HepG2 (cell line): ENCODE measurements around the gene TGIF1. TPM values are rescaled to one million over a fixed set of nuclear protein-coding genes. Genes with fewer than 3 reads are reported as not detected.

Experiments
- ATAC-seq: fragments of 200-7000 bp; cut with Tn5 transposase; 3 replicates; pipeline ENCODE4 v1.9.1; 2020; ENCODE audit warnings: mild to moderate bottlenecking, moderate library complexity
- BruUV-seq: library from RNA; stranded (reverse); fragments of 400-500 nt; replicated peaks from 2 replicates; lab custom pipeline; 2021; lab: Mats Ljungman, UMichigan
- CTCF ChIA-PET: fragments of 300-600 bp; formaldehyde crosslinking; extraction: SDS; loops from one replicate; lab custom pipeline; 2021; ENCODE audit warnings: low total read pairs, inconsistent platforms, low intra/inter-chr PET ratio; lab: Yijun Ruan, JAX
- POLR2A ChIA-PET: fragments of 350-600 bp; sonication (Branson Sonifier 250); formaldehyde crosslinking; loops from one replicate; lab custom pipeline; 2020; ENCODE audit warnings: antibody characterized with exemption, inconsistent platforms; lab: Yijun Ruan, JAX
- DNase-seq: peaks from one replicate; pipeline ENCODE4 v3.0.0-alpha.2; 2015; ENCODE audit warnings: low spot score
- FAIRE-seq: peaks from 3 replicates; lab custom pipeline; 2011; peaks lifted over from hg19 to GRCh38; lab: Jason Lieb, UNC
- H2AFZ ChIP-seq: one replicate; pipeline ENCODE4 v1.6.1; 2011; ENCODE audit warnings: low read length, inconsistent platforms
- H3K27ac ChIP-seq: fragments of 300-600 bp; 3 replicates; pipeline ENCODE4 v1.8.0; 2011; ENCODE audit warnings: mixed run types, mild to moderate bottlenecking, mixed read lengths, low read length, inconsistent platforms; ENCODE audit not compliant: insufficient read depth; ENCODE audit errors: extremely low read length
- H3K27me3 ChIP-seq, 2 experiments: fragments of 200-600 bp in 1 of 2; 2 replicates in 1 of 2; 3 replicates in 1 of 2; pipeline versions ENCODE4 v1.6.0 to v1.8.0; 2011; ENCODE audit warnings: low read length in 2 of 2, mild to moderate bottlenecking in 2 of 2, moderate library complexity in 2 of 2, inconsistent platforms in 1 of 2; ENCODE audit not compliant: insufficient read depth in 2 of 2, control insufficient read depth in 1 of 2
- H3K36me3 ChIP-seq, 2 experiments: fragments of 200-600 bp in 1 of 2; replicated peaks in 1 of 2; 2 replicates in 1 of 2; 3 replicates in 1 of 2; pipeline versions ENCODE4 v1.5.1 to v1.8.0; 2011; ENCODE audit warnings: low read length in 2 of 2, inconsistent platforms in 1 of 2; ENCODE audit not compliant: insufficient read depth in 2 of 2, control insufficient read depth in 1 of 2
- H3K4me1 ChIP-seq: 2 replicates; pipeline ENCODE4 v1.5.1; 2012; ENCODE audit warnings: low read length, inconsistent platforms; ENCODE audit not compliant: insufficient read depth
- H3K4me2 ChIP-seq: 2 replicates; pipeline ENCODE4 v1.6.0; 2011; ENCODE audit warnings: low read depth, low read length, inconsistent platforms
- H3K4me3 ChIP-seq, 3 experiments: fragments of 200-600 bp in 1 of 3; sonication (generic), shearing (Covaris generic) in 1 of 3; replicated peaks in 1 of 3; 2 replicates each; pipeline ENCODE4 v1.5.1; 2011 to 2016; ENCODE audit warnings: low read length in 3 of 3, inconsistent platforms in 2 of 3, low read depth in 2 of 3, mild to moderate bottlenecking in 2 of 3, control low read depth in 1 of 3, mixed read lengths in 1 of 3; ENCODE audit not compliant: insufficient read depth in 1 of 3
- H3K79me2 ChIP-seq: one replicate; pipeline ENCODE4 v1.6.1; 2011; ENCODE audit warnings: low read length, inconsistent platforms; ENCODE audit not compliant: insufficient read depth
- H3K9ac ChIP-seq: 2 replicates; pipeline ENCODE4 v1.6.0; 2011; ENCODE audit warnings: mild to moderate bottlenecking, low read depth, low read length, inconsistent platforms; ENCODE audit not compliant: insufficient read depth
- H3K9me3 ChIP-seq: 2 replicates; pipeline ENCODE4 v1.5.1; 2012; ENCODE audit warnings: mild to moderate bottlenecking, low read length
- H4K20me1 ChIP-seq: 2 replicates; pipeline ENCODE4 v1.6.0; 2011; ENCODE audit warnings: inconsistent platforms, mild to moderate bottlenecking, low read length, moderate library complexity; ENCODE audit not compliant: insufficient read depth
- ARHGAP35 ChIP-seq: sonication (generic); formaldehyde crosslinking; IDR thresholded peaks from 2 replicates; pipeline ENCODE4 v1.9.0; 2022; ENCODE audit warnings: mild to moderate bottlenecking, inconsistent platforms, moderate library complexity, missing genetic modification reagents, borderline replicate concordance
- BCL6 ChIP-seq: IDR thresholded peaks from 2 replicates; pipeline ENCODE4 v1.6.1; 2016; ENCODE audit warnings: missing genetic modification reagents, missing compliant biosample characterization
- E2F1 ChIP-seq: sonication (generic); formaldehyde crosslinking; IDR thresholded peaks from 2 replicates; pipeline ENCODE4 v1.5.0; 2020; ENCODE audit warnings: missing genetic modification reagents
- JUNB ChIP-seq: sonication (generic); formaldehyde crosslinking; IDR thresholded peaks from 2 replicates; pipeline ENCODE4 v1.8.0; 2022; ENCODE audit warnings: missing genetic modification reagents, mild to moderate bottlenecking, borderline replicate concordance
- RELA ChIP-seq: sonication (generic); formaldehyde crosslinking; IDR thresholded peaks from 2 replicates; pipeline ENCODE4 v1.4.0; 2020; ENCODE audit warnings: missing genetic modification reagents
- RFX3 ChIP-seq: IDR thresholded peaks from 2 replicates; pipeline ENCODE4 v1.6.1; 2016; ENCODE audit warnings: missing biosample characterization, missing genetic modification reagents
- SIN3A ChIP-seq: IDR thresholded peaks from 2 replicates; pipeline ENCODE4 v1.6.1; 2011; ENCODE audit warnings: low read depth, mild to moderate bottlenecking, control low read depth, low read length, borderline replicate concordance
- SNRNP70 ChIP-seq: fragments of 200-400 bp; formaldehyde crosslinking; IDR thresholded peaks from 2 replicates; pipeline ENCODE4 v1.6.1; 2017; ENCODE audit warnings: mild to moderate bottlenecking, low read depth, low read length, moderate library complexity
- ZBTB46 ChIP-seq: sonication (generic); formaldehyde crosslinking; IDR thresholded peaks from 2 replicates; pipeline ENCODE4 v1.4.0; 2020; ENCODE audit warnings: mild to moderate bottlenecking, missing genetic modification reagents, borderline replicate concordance
- ZNF251 ChIP-seq: sonication (generic); formaldehyde crosslinking; IDR thresholded peaks from 2 replicates; pipeline ENCODE4 v1.9.0; 2021; ENCODE audit warnings: mild to moderate bottlenecking, missing genetic modification reagents
- ZNF407 ChIP-seq: sonication (generic); formaldehyde crosslinking; IDR thresholded peaks from one replicate; pipeline ENCODE4 v1.5.1; 2020; ENCODE audit warnings: mild to moderate bottlenecking, missing genetic modification reagents; ENCODE audit errors: not compliant biosample characterization
- WGBS: methylation state at CpG from one replicate; pipeline ENCODE4 v1.1.6; 2017; ENCODE audit warnings: low lambda C conversion rate; 5-methylcytosine and 5-hydroxymethylcytosine counted together
- in situ Hi-C: cut with HindIII; loops from 2 replicates; pipeline ENCODE4 v1.10.0; 2017; ENCODE audit warnings: low pct_unique_long_range_greater_than_20kb; ENCODE audit not compliant: extremely low pct_ligation_motif_present
- intact Hi-C: fragments of 100-400 bp; cut with micrococcal nuclease; formaldehyde crosslinking; loops from one replicate; pipeline ENCODE4 v1.10.0; 2022; ENCODE audit not compliant: unreplicated experiment
- polyA plus RNA-seq, 8 experiments: library from polyadenylated mRNA; depleted of rRNA in 3 of 8; stranded (reverse) in 7 of 8; unstranded in 1 of 8; fragments of >200 nt; fragmentation: Illumina TruSeq in 4 of 8; extraction: Trizol in 4 of 8; gene quantifications; 2 replicates each; pipeline versions ENCODE4 v1.2.1 to v1.2.3, GENCODE V29; 2011 to 2016; ENCODE audit warnings: low read depth in 4 of 8, missing spikeins in 1 of 8, mixed read lengths in 1 of 8; ENCODE audit not compliant: insufficient read depth in 1 of 8
- total RNA-seq, 5 experiments: library from RNA; depleted of rRNA; stranded (reverse); fragments of >200 nt; fragmentation: Illumina TruSeq; extraction: Trizol; gene quantifications; 2 replicates each; pipeline ENCODE4 v1.2.3, GENCODE V29; 2016; ENCODE audit warnings: low read depth in 1 of 5

TGIF1 gene
- total and polyA plus RNA-seq, 2 of the 13 experiments (the other 11 are each of a cell fraction or from before 2014, with no cell fraction given): 50.0 to 76.1 TPM

- H3K4me2 ChIP-seq: no peak overlapping the region
- no TSS peak for BruUV-seq
- POLR2A ChIA-PET: no interaction called here
- ATAC-seq (no peak), FAIRE-seq (no peak), DNase-seq (no peak)
- intact Hi-C loops: no loop called here
- H3K79me2 ChIP-seq: no peaks in the 10 kb centered on the region
- in situ Hi-C loops: loop anchor here (25.0 kb wide), 1 partner anchor 105 kb away; no protein-coding TSS in a partner anchor
- peaks cover 6% of the 10 kb centered on the region; the same call in 1 of the 2 replicates for H3K4me1 ChIP-seq
- H3K9ac ChIP-seq: no peak overlapping the region
- no peaks in the 10 kb centered on the region for H4K20me1 ChIP-seq
- CTCF ChIA-PET: no interaction called here
- H3K9me3 ChIP-seq: no peaks in the 10 kb centered on the region
- no peaks in the 10 kb centered on the region for H3K36me3 ChIP-seq
- H3K27ac ChIP-seq: no peak overlapping the region
- H3K27me3 ChIP-seq: peaks cover 0 to 15% of the 10 kb centered on the region in 2 experiments; a peak in 3 of 5 replicates
- WGBS: 89% methylated on average over 2 of the region's 2 CpGs
- H3K4me3 ChIP-seq: no peak overlapping the region
- H2AFZ ChIP-seq: no peak overlapping the region
- TF ChIP-seq SNRNP70: no peak
- no peak for TF ChIP-seq ZNF251 (CRISPR knock-in tag)
- no peak for TF ChIP-seq ZNF407 (CRISPR knock-in tag)
- no peak for TF ChIP-seq SIN3A
- TF ChIP-seq ZBTB46 (CRISPR knock-in tag): no peak
- TF ChIP-seq E2F1 (CRISPR knock-in tag): no peak
- no peak for TF ChIP-seq RELA (CRISPR knock-in tag)
- TF ChIP-seq RFX3 (CRISPR knock-in tag): no peak
- TF ChIP-seq ARHGAP35: no peak
- TF ChIP-seq JUNB (CRISPR knock-in tag): no peak
- TF ChIP-seq BCL6 (CRISPR knock-in tag): no peak
These were observed 42.7 kb downstream of the TGIF1 start for GRCh38 chr18:3492721-3493120.
